Measurements from ENCODE around the gene C1orf115.

DNA sequence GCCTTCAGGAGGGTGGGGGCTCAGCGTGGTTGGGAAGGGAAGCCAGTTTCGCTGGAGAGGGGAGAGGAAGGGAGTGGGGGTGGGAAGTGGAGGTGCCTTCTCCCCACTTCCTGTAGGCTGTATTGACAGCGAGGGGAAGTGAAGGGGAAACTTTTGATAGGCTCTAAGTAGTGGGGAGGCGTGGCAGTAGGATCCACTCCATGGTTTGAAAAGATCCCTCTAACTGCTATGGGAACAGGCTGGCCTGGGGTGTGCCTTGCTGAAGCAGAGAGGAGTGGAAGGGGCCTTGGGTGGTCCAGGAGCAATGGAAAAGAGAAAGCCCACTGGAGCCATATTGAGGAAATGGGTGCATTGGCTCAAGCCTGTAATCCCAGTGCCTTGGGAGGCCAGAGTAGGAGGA lies 20.2 kb downstream of the C1orf115 start:
- TF ChIP-seq, protein P1, sequence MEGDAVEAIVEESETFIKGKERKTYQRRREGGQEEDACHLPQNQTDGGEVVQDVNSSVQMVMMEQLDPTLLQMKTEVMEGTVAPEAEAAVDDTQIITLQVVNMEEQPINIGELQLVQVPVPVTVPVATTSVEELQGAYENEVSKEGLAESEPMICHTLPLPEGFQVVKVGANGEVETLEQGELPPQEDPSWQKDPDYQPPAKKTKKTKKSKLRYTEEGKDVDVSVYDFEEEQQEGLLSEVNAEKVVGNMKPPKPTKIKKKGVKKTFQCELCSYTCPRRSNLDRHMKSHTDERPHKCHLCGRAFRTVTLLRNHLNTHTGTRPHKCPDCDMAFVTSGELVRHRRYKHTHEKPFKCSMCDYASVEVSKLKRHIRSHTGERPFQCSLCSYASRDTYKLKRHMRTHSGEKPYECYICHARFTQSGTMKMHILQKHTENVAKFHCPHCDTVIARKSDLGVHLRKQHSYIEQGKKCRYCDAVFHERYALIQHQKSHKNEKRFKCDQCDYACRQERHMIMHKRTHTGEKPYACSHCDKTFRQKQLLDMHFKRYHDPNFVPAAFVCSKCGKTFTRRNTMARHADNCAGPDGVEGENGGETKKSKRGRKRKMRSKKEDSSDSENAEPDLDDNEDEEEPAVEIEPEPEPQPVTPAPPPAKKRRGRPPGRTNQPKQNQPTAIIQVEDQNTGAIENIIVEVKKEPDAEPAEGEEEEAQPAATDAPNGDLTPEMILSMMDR (conservative IDR thresholded peaks at IDR 0.05) = no peak
- TF ChIP-seq ZFX (IDR thresholded peaks at IDR 0.05) = no peak

Data from C4-2B (cell line).